Prostate gland (tissue), 2 donors: ENCODE results near the gene EPO.

Source experiments
- POLR2A ChIP-seq: fragments of 450-650 bp; IDR thresholded peaks from one replicate; pipeline ENCODE4 v1.6.1; 2016; ENCODE audit warnings: antibody characterized with exemption, mild to moderate bottlenecking
- POLR2AphosphoS5 ChIP-seq: sonication (generic); formaldehyde crosslinking; IDR thresholded peaks from one replicate; pipeline ENCODE4 v1.6.1; 2017; ENCODE audit warnings: antibody characterized with exemption
- TF ChIP-seq, protein P1 (sequence below), 4 experiments: fragments of 200-600 bp in 2 of 4; fragments of 450-650 bp in 2 of 4; sonication (generic) in 2 of 4; IDR thresholded peaks; 1 replicate in 3 of 4; 2 replicates in 1 of 4; pipeline ENCODE4 v1.5.1; 2016 to 2019; ENCODE audit warnings: antibody characterized with exemption in 4 of 4, mild to moderate bottlenecking in 2 of 4, moderate library complexity in 2 of 4

- TF ChIP-seq POLR2AphosphoS5 (no peak), POLR2A (no peak)
- TF ChIP-seq, protein P1, sequence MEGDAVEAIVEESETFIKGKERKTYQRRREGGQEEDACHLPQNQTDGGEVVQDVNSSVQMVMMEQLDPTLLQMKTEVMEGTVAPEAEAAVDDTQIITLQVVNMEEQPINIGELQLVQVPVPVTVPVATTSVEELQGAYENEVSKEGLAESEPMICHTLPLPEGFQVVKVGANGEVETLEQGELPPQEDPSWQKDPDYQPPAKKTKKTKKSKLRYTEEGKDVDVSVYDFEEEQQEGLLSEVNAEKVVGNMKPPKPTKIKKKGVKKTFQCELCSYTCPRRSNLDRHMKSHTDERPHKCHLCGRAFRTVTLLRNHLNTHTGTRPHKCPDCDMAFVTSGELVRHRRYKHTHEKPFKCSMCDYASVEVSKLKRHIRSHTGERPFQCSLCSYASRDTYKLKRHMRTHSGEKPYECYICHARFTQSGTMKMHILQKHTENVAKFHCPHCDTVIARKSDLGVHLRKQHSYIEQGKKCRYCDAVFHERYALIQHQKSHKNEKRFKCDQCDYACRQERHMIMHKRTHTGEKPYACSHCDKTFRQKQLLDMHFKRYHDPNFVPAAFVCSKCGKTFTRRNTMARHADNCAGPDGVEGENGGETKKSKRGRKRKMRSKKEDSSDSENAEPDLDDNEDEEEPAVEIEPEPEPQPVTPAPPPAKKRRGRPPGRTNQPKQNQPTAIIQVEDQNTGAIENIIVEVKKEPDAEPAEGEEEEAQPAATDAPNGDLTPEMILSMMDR (IDR thresholded peaks at IDR 0.05), result no peak
Measured at GRCh38 chr7:100685049-100685605, 35.1 kb upstream of the EPO start.
